PC-9 (cell line): ENCODE data around the gene FBXO45. TPM values are rescaled to one million over a fixed set of nuclear protein-coding genes. Genes with fewer than 3 reads are reported as not detected.
"Not testable (repeated sequence)": the region's sequence is repeated elsewhere in the genome, so short reads cannot be mapped to it uniquely, and the experiment has no call there.

Experiments used
- BruUV-seq: library from RNA; stranded (reverse); fragments of 400-500 nt; replicated peaks from 2 replicates; lab custom pipeline; 2021; lab: Mats Ljungman, UMichigan
- CTCF ChIA-PET: fragments of 300-600 bp; sonication (Branson Sonifier 250); formaldehyde crosslinking; loops from one replicate; lab custom pipeline; 2022; ENCODE audit warnings: antibody characterized with exemption; lab: Charles Lee
- POLR2A ChIA-PET: fragments of 300-600 bp; sonication (Branson Sonifier 250); formaldehyde crosslinking; loops from one replicate; lab custom pipeline; 2022; ENCODE audit warnings: antibody characterized with exemption; ENCODE audit not compliant: unreplicated experiment; lab: Charles Lee
- DNase-seq, 2 experiments: peaks; one replicate each; pipeline versions ENCODE4 v3.0.0 to v3.0.0-alpha.2; 2015 to 2022; ENCODE audit warnings: mixed read lengths in 1 of 2
- H2AFZ ChIP-seq: fragments of 200-600 bp; sonication (generic); 2 replicates; pipeline ENCODE4 v1.8.1; 2017; ENCODE audit warnings: antibody characterized with exemption
- H3F3A ChIP-seq: fragments of 200-600 bp; sonication (generic); 2 replicates; pipeline ENCODE4 v1.8.1; 2017; ENCODE audit warnings: antibody characterized with exemption, mild to moderate bottlenecking, low read depth; ENCODE audit not compliant: insufficient read depth
- H3K27ac ChIP-seq: fragments of 200-600 bp; sonication (generic); 2 replicates; pipeline ENCODE4 v1.6.1; 2016; ENCODE audit warnings: mixed run types
- H3K27me3 ChIP-seq: fragments of 200-600 bp; sonication (generic); 2 replicates; pipeline ENCODE4 v1.6.1; 2016; ENCODE audit warnings: low read depth, mixed run types; ENCODE audit not compliant: insufficient read depth
- H3K36me3 ChIP-seq: fragments of 200-600 bp; sonication (generic); 2 replicates; pipeline ENCODE4 v1.6.1; 2016; ENCODE audit warnings: low read depth, mixed run types
- H3K4me1 ChIP-seq: fragments of 200-600 bp; sonication (generic); replicated peaks from 2 replicates; pipeline ENCODE4 v1.6.1; 2016; ENCODE audit warnings: mixed run types; ENCODE audit not compliant: insufficient read depth
- H3K4me2 ChIP-seq: fragments of 200-600 bp; sonication (generic); 2 replicates; pipeline ENCODE4 v1.6.1; 2017; ENCODE audit warnings: mixed run types
- H3K4me3 ChIP-seq: fragments of 200-600 bp; sonication (generic); 2 replicates; pipeline ENCODE4 v1.6.1; 2016; ENCODE audit warnings: mixed run types
- H3K79me2 ChIP-seq: fragments of 200-600 bp; sonication (generic); 2 replicates; pipeline ENCODE4 v1.6.1; 2017; ENCODE audit warnings: low read depth, mixed run types
- H3K9me2 ChIP-seq: fragments of 200-600 bp; sonication (generic); 2 replicates; pipeline ENCODE4 v1.8.1; 2017; ENCODE audit warnings: mild to moderate bottlenecking; ENCODE audit not compliant: insufficient read depth
- H3K9me3 ChIP-seq: fragments of 200-600 bp; sonication (generic); 2 replicates; pipeline ENCODE4 v1.8.1; 2016; ENCODE audit warnings: low read depth; ENCODE audit not compliant: insufficient read depth
- H4K20me1 ChIP-seq: fragments of 200-600 bp; sonication (generic); 2 replicates; pipeline ENCODE4 v1.8.1; 2017; ENCODE audit not compliant: insufficient read depth
- CTCF ChIP-seq: fragments of 200-600 bp; sonication (generic); conservative IDR thresholded peaks from 2 replicates; pipeline ENCODE4 v1.6.1; 2017; ENCODE audit warnings: mixed run types, antibody characterized with exemption, mild to moderate bottlenecking, moderate library complexity
- EZH2 ChIP-seq: fragments of 200-600 bp; sonication (generic); IDR thresholded peaks from 2 replicates; pipeline ENCODE4 v1.8.0; 2017; ENCODE audit warnings: antibody characterized with exemption, low read depth
- intact Hi-C: fragments of 100-400 bp; cut with micrococcal nuclease; formaldehyde crosslinking; loops from one replicate; pipeline ENCODE4 v1.10.0; 2022; ENCODE audit not compliant: unreplicated experiment
- total RNA-seq: library from RNA; stranded (reverse); gene quantifications from 2 replicates; pipeline ENCODE4 v1.2.3, GENCODE V29; 2021

FBXO45 gene
- total RNA-seq, 1 experiment from 2014 or later, result 21.3 TPM

- Histone ChIP-seq H3K9me2 (no peaks in the 10 kb centered on the region), H3K4me1 (peaks cover 8% of the 10 kb centered on the region), H3F3A (0 out of 2 replicates have a peak, but pooled peaks cover 4% of the 10 kb centered on the region), H3K27ac (no peak overlapping the region), H3K4me2 (no peak overlapping the region), H3K4me3 (no peak overlapping the region), H3K79me2 (no peaks in the 10 kb centered on the region), H4K20me1 (no peaks in the 10 kb centered on the region), H2AFZ (no peak overlapping the region), H3K9me3 (peaks cover 10% of the 10 kb centered on the region), H3K27me3 (no peaks in the 10 kb centered on the region), H3K36me3 (no peaks in the 10 kb centered on the region)
- intact Hi-C loops, result loop anchor here (1.0 to 10.0 kb wide), 7 partner anchors 266 to 665 kb away; partner anchors contain the start of gene NCBP2
- TF ChIP-seq CTCF, result no peak
- no peak for TF ChIP-seq EZH2
- DNase-seq, result no peak
- ChIA-PET CTCF (interaction anchor here (2.0 kb wide), 1 partner anchor 266 kb away, joined by 7 read pairs; no protein-coding TSS in a partner anchor), POLR2A (no interaction called here)
- BruUV-seq, result no TSS peak
These were observed 48.8 kb upstream of the FBXO45 start for GRCh38 chr3:196519718-196520082.

GRCh38 chr3:196521291-196521690 lies 47.2 kb upstream of the FBXO45 start:
- H3K36me3 ChIP-seq, H4K20me1 ChIP-seq, H3K4me2 ChIP-seq, H3K27me3 ChIP-seq, H3K4me1 ChIP-seq, H3K79me2 ChIP-seq, BruUV-seq, H3K4me3 ChIP-seq, H3K9me2 ChIP-seq, CTCF ChIA-PET, H2AFZ ChIP-seq, H3K27ac ChIP-seq, DNase-seq, H3F3A ChIP-seq: not testable (repeated sequence)
- intact Hi-C loops, result loop anchor here (10.0 kb wide), 2 partner anchors 424 to 664 kb away; partner anchors contain the start of gene NCBP2
- POLR2A ChIA-PET, result interaction anchor here (0.6 kb wide), 1 partner anchor 53 kb away, joined by 12 read pairs; no protein-coding TSS in a partner anchor
- H3K9me3 ChIP-seq, result peaks cover 10% of the 10 kb centered on the region

GRCh38 chr3:196523841-196524240 lies 44.6 kb upstream of the FBXO45 start:
- Histone ChIP-seq H3K9me2 (no peaks in the 10 kb centered on the region), H4K20me1 (no peaks in the 10 kb centered on the region), H3K27me3 (no peaks in the 10 kb centered on the region), H3K9me3 (peaks cover 10% of the 10 kb centered on the region), H3K36me3 (no peaks in the 10 kb centered on the region), H3K4me2 (no peak overlapping the region), H3K4me3 (no peak overlapping the region), H3F3A (no peaks in the 10 kb centered on the region), H2AFZ (no peak overlapping the region), H3K79me2 (no peaks in the 10 kb centered on the region), H3K4me1 (no peaks in the 10 kb centered on the region), H3K27ac (no peak overlapping the region)
- intact Hi-C loops, result loop anchor here (10.0 kb wide), 2 partner anchors 421 to 661 kb away; partner anchors contain the start of gene NCBP2
- no TSS peak for BruUV-seq
- no peak for DNase-seq
- ChIA-PET POLR2A (interaction anchor here (0.7 kb wide), 1 partner anchor 507 kb away, joined by 3 read pairs; no protein-coding TSS in a partner anchor), CTCF (interaction anchor here (0.5 to 1.4 kb wide), 4 partner anchors 38 to 221 kb away, joined by 4 to 13 read pairs (median 6); no protein-coding TSS in a partner anchor)
- TF ChIP-seq EZH2 (no peak), CTCF (no peak)
